Stimulated activated CD4-positive, alpha-beta T cell treated with anti-CD3 and anti-CD28 coated beads, TNF-alpha, amount 100 ng/mL, for 1 hour (primary cell): Measurements from ENCODE around the gene TRIM10.
"Not testable (repeated sequence)": the region's sequence is repeated elsewhere in the genome, so short reads cannot be mapped to it uniquely, and the experiment has no call there.

Source experiments
- DNase-seq, 3 donors: peaks; one replicate each; pipeline ENCODE4 v3.0.0-alpha.2; 2020; ENCODE audit warnings: low read depth in 3 of 3, low spot score in 1 of 3

Gene TRIM10

DNA sequence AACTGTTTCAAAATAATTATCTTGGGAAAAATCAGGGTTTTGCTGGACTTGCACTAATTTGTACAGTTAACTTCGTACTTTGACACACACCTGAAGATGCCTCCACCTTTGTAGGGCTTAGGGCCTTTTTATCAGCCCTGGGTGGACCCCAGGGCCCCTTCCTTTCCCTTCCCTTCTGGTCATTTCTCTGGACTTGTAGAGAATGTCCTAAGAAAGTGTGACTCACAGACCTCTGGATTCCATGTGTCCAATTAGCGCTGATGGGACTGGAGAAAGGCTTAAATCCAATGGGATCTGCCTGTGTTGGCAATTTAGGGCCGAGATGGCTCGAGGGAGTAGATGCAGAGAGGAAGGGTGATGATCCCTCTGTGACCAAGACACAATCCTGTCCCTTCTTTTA is 11.7 kb upstream of the TRIM10 start:
- no peak for DNase-seq

- no peak for DNase-seq
Measured at GRCh38 chr6:30171677-30172471, 10.9 kb upstream of the TRIM10 start.

DNA sequence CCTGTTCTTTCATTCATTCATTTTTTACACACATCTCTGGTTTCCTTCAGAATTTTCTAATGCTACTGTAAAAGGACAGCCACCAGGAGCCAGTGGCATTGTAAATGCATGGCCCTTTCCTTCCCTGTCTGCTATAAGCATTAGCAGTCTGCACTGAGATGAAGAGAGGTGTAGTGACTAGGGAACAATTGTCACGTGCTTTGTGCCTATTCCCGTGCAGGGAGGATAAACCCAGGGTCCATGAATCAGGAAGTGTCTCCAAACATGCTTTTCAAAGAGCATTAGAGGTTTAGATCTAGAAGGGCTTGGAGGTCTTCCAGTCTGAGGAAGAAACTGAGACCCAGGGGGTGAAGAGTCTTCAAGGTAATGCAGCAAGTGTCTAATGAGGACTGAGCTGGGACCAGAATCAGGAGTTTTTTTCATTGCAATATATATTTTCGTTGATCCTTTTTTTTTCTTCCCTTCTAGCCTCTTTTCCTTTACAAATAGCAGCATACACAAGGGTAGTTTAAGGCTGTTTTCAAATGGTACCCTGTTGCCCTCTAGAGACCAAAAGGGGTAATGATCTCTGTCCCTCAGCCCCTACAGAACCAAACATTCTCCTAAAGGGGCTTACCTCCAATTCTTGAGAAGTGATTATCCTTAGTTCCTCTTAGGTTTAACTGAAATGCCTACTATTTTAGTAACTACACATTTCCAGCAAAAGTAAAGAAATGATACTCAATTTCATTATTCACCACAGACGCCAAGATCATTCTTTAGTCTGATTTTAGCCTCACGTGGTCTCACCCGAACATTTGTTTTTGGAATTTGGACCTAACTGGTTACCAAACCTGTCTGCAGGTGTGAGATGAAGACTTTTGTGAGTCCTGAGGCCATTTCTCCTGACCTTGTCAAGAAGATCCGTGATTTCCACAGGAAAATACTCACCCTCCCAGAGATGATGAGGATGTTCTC is 8.9 kb upstream of the TRIM10 start:
- DNase-seq, result no peak

GRCh38 chr6:30168741-30169140 is 7.7 kb upstream of the TRIM10 start:
- no peak for DNase-seq

DNA sequence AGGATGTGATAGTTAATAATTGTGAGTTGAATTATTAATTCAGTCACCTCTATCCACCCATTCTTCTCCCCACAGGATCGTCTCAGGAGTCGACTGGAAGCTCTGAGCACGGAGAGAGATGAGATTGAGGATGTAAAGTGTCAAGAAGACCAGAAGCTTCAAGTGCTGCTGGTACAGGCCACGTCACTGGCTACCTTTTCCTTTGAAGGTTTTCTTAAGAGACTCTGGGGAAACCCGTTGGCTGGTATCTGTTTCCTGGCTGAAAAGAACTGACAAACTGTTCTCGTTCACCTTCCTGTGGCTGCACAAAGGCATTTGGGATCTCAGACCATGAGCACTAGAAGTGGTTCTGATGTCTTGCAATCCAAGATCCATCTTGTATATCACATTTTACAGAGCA is 6.1 kb upstream of the TRIM10 start:
- DNase-seq, result no peak

DNA sequence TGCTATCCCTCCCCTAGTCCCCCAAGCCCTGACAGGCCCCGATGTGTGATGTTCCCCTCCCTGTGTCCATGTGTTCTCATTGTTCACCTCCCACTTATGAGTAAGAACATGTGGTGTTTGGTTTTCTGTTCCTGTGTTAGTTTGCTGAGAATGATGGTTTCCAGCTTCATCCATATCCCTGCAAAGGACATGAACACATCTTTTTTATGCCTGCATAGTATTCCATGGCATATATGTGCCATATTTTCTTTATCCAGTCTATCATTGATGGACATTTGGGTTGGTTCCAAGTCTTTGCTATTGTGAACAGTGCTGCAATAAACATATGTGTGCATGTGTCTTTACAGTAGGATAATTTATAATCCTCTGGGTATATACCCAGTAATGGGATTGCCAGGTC is 4.2 kb upstream of the TRIM10 start:
- not testable (repeated sequence) for DNase-seq

GRCh38 chr6:30164714-30165113 is 3.7 kb upstream of the TRIM10 start:
- DNase-seq, result no peak

GRCh38 chr6:30163918-30164654 is 3.1 kb upstream of the TRIM10 start:
- no peak for DNase-seq

GRCh38 chr6:30163090-30163917 is 2.3 kb upstream of the TRIM10 start, which contains the start of gene TRIM15:
TRIM15 (plus strand) TSS chr6:30163546; CDS start chr6:30163685, 139 bp downstream.
- DNase-seq, result peak in 1 of 3 donors; percentile 37

GRCh38 chr6:30162265-30163089 is 1.5 kb upstream of the TRIM10 start:
- DNase-seq, result no peak

- no peak for DNase-seq
Measured at GRCh38 chr6:30160008-30160784, 815 bp downstream of the TRIM10 start.

GRCh38 chr6:30158475-30159040 is 2.5 kb downstream of the TRIM10 start:
- no peak for DNase-seq

GRCh38 chr6:30157999-30158398 is 3.0 kb downstream of the TRIM10 start:
- DNase-seq, result no peak

DNA sequence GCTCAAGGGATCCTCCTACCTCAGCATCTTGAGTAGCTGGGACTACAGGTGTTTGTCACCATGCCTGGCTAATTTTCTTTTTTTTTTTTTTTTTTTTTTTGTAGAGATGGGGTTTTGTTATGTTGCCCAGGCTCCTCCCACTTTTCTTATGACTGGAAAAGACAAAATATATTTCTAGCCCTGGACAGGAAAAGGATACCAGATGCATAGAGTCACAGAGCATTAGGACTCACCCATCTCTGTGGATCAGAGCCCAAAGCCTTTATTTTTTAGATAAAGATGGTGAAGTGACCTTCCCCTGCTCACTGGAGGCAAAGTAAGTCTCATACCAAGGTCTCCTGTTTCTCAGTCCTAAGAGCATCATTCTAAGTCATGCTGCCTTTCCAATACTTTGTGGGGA is 3.4 kb downstream of the TRIM10 start:
- DNase-seq, result no peak

DNA sequence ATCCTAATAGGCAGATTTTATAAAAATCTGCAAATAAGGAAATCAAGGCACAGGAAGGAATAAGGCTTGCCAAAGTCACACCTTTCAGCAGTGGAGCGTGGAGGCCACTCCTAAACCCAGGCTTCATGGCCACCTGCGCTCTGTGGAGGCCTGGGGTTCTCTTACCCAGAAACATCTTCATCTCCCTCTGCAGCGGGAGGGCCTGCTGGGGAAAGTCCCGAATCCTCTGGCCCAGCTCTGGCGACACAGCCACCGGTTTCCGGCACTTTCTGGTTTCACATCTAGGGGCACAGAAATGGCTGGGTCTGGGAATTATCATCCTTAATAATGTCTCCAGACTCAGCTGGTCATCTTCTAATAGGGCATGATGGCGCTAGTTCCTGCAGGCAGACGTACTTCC is 4.2 kb downstream of the TRIM10 start:
- no peak for DNase-seq

- DNase-seq, result no peak
Measured at GRCh38 chr6:30156262-30156599, 4.8 kb downstream of the TRIM10 start.

GRCh38 chr6:30155520-30156261 is 5.3 kb downstream of the TRIM10 start:
- no peak for DNase-seq
